HG03196 (cell line): Measurements from ENCODE around the gene UTS2B.
A peak's percentile ranks its signal among the peaks of the same experiment; 100 is the strongest.

Source experiments
- ATAC-seq: cut with Tn5 transposase; IDR thresholded peaks from one replicate; pipeline ENCODE4 v1.9.1; 2021; ENCODE audit not compliant: unreplicated experiment

Gene UTS2B

GRCh38 chr3:191353022-191353777, 22.9 kb upstream of the UTS2B start:
- ATAC-seq, result peak; percentile 48

GRCh38 chr3:191352014-191352413, 21.7 kb upstream of the UTS2B start:
- no peak for ATAC-seq

- no peak for ATAC-seq
These were observed 20.2 kb upstream of the UTS2B start for GRCh38 chr3:191350396-191351090.

- no peak for ATAC-seq
These were observed 17.8 kb upstream of the UTS2B start for GRCh38 chr3:191348098-191348497.

- no peak for ATAC-seq
These were observed 16.9 kb upstream of the UTS2B start for GRCh38 chr3:191347228-191347627.

GRCh38 chr3:191345334-191345733, 15.0 kb upstream of the UTS2B start:
- no peak for ATAC-seq

- ATAC-seq, result no peak
These were observed 13.6 kb upstream of the UTS2B start for GRCh38 chr3:191343913-191344312.

- no peak for ATAC-seq
These were observed 12.8 kb upstream of the UTS2B start for GRCh38 chr3:191343115-191343514.

GRCh38 chr3:191342411-191342810, 12.1 kb upstream of the UTS2B start:
- no peak for ATAC-seq

- no peak for ATAC-seq
These were observed 11.7 kb upstream of the UTS2B start for GRCh38 chr3:191342006-191342405.

GRCh38 chr3:191340966-191341365, 10.6 kb upstream of the UTS2B start:
- ATAC-seq, result peak; percentile 42

- ATAC-seq, result no peak
These were observed 10.0 kb upstream of the UTS2B start for GRCh38 chr3:191340351-191340750.

- no peak for ATAC-seq
These were observed 9.1 kb upstream of the UTS2B start for GRCh38 chr3:191339316-191339917.

GRCh38 chr3:191338177-191338488, 7.8 kb upstream of the UTS2B start:
- ATAC-seq, result no peak

GRCh38 chr3:191336833-191337232, 6.5 kb upstream of the UTS2B start:
- no peak for ATAC-seq

- no peak for ATAC-seq
These were observed 4.1 kb upstream of the UTS2B start for GRCh38 chr3:191334346-191334893.

- no peak for ATAC-seq
These were observed 3.1 kb upstream of the UTS2B start for GRCh38 chr3:191333298-191333880.

- ATAC-seq, result no peak
These were observed 1.1 kb upstream of the UTS2B start for GRCh38 chr3:191331388-191331787.

- no peak for ATAC-seq
These were observed 263 bp upstream of the UTS2B start for GRCh38 chr3:191330530-191331048.

- peak; percentile 76 for ATAC-seq
These were observed 1.2 kb downstream of the UTS2B start, which contains the start of gene CCDC50 for GRCh38 chr3:191328962-191329653. CCDC50 (plus strand) TSS chr3:191329394; CDS start chr3:191329675, 281 bp downstream.
